HG03571 (cell line): Measurements from ENCODE around the gene PPM1F.

Source experiments
- ATAC-seq: cut with Tn5 transposase; IDR thresholded peaks from one replicate; pipeline ENCODE4 v1.9.1; 2021; ENCODE audit not compliant: unreplicated experiment

Gene PPM1F

DNA sequence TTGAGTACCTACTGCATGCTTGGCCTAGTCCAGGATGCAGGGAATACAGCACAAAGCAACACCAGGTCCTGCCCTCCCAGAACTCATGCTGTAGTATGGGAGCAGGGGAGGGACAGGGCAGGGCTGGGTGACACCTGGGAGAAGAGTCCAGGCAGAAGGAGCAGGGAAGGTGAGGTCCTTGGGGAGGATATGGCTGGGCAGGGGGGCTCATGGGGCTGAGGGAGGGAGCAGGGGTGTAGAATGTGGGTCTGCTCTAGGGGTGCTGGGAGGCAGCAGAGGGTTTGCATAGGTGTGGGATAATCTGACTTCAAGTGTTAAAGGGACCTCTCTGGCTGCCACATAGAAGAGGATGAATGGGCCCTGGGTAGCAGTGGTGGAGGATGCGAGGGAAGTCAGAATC, 25.2 kb upstream of the PPM1F start:
- ATAC-seq, result no peak

- ATAC-seq, result no peak
Measured at GRCh38 chr22:21975854-21976345, 23.3 kb upstream of the PPM1F start.

- no peak for ATAC-seq
Measured at GRCh38 chr22:21975273-21975672, 22.6 kb upstream of the PPM1F start.

GRCh38 chr22:21974058-21974649, 21.5 kb upstream of the PPM1F start:
- no peak for ATAC-seq

- ATAC-seq, result no peak
Measured at GRCh38 chr22:21972806-21973205, 20.2 kb upstream of the PPM1F start.

GRCh38 chr22:21972293-21972779, 19.7 kb upstream of the PPM1F start:
- ATAC-seq, result no peak

GRCh38 chr22:21971858-21972275, 19.2 kb upstream of the PPM1F start:
- no peak for ATAC-seq

DNA sequence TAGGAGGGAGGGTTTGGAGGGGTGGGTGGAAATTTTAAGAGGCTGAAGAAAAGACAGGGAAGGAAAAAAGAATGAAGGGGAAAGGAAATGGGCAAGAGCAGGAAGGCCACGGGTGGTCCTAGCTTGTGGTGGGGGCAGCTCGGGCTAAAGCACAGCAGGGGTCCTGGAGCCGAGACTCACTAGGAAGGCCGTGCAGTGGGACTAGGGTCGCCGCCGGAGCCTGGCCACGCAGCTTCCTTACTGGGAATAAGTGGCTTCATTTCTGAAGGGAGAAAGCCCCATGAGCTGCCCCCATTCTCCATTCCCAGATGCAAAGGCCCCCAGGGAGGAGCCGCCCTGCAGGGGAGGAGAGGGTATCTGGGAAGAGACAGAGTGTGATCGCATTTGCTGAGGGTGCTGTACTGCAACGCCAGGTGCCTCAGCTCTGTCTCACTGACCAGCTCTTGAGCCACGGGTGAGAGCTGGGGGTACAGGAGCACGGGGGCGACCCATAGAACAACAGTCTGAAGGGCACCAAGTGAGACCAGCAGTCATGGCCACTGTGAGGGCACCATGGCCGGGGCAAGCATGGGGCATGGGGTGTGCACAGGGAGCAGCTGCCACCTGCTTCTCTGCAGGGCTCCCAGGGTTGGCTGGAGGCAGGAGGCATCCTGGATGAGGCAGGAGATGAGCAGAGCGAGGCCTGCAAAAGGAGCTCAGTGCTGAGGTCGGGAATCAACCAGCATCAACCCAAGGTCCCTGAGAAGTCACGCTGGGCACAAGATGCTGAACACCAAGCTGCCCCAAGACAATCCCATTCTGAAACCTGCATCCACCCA, 18.4 kb upstream of the PPM1F start:
- ATAC-seq, result no peak

- ATAC-seq, result no peak
Measured at GRCh38 chr22:21970037-21970799, 17.6 kb upstream of the PPM1F start.

DNA sequence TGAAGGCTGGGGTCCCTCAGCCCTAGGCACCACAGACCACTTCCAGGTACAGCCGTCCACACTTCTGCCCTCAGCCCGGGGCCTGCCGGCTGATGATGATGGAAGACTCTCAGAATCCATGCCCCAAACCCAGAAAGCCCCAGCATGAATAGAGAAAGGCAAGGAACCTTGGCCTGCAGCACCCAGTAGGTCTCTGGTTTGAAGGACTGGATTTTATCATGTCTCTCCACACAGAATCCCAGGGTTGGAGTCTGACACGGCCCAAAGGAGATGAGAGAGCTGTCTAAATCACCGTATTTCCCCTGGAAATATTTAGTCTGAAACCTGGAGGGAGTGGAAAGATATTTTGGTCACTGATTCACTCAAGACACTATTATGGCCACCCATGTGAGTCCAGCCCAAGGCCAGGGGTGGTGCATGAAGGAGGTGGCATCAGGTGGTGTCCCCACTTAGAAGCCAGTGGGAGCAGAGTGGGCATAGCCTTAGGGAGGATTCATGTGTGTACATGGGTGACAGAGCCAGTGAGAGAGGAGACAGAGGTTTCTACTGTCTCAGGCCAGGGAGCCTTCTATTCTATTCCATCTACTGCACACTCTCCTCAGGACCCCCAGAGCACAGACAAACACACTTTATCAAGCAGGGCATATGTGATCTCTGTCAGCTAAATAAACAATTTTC, 15.9 kb upstream of the PPM1F start:
- ATAC-seq, result no peak

GRCh38 chr22:21967693-21968271, 15.1 kb upstream of the PPM1F start:
- no peak for ATAC-seq

DNA sequence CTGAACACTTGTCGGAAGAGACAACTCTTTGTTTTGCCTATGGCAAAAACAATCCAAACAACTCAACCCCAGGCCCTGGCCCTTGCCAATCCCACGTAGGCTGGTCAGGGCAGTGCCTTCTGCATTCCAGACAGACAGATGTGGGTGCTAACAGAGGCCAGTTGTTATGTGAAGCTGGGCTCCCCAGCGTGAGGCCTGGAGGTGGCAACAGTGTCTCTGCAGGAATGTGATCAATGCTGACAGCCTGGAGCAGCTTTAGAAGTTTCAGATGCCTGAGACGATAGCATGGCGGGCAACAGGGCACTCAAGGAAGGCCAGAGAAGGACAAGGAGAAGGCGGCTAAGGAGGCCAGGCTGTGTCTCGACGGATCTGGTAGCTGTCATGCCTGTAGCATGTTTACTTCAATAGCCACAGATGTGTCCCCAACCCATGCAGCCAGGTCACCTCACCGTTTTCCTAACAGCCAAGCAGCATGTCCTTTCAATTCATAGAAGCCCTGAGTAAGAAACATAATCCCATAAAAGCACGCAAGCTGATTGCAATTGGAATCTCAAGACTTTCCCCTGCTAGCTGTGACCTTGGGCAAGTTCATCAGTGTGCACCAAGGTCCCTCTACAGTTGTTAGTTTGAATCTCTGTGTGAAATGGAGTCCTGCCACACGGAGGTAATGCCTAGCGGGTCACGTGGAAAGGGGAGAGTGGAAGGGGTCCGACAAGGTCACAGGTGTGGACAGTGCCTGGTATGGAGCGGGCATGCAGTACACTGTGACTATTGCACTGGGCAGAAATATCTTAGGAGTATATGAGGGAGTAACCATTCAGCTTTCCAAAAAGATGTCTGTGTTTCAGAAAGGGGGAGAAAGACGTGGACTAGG, 14.2 kb upstream of the PPM1F start:
- no peak for ATAC-seq

GRCh38 chr22:21965762-21966288, 13.2 kb upstream of the PPM1F start:
- ATAC-seq, result no peak

- ATAC-seq, result no peak
Measured at GRCh38 chr22:21964918-21965484, 12.4 kb upstream of the PPM1F start.

GRCh38 chr22:21964234-21964633, 11.6 kb upstream of the PPM1F start:
- ATAC-seq, result no peak

DNA sequence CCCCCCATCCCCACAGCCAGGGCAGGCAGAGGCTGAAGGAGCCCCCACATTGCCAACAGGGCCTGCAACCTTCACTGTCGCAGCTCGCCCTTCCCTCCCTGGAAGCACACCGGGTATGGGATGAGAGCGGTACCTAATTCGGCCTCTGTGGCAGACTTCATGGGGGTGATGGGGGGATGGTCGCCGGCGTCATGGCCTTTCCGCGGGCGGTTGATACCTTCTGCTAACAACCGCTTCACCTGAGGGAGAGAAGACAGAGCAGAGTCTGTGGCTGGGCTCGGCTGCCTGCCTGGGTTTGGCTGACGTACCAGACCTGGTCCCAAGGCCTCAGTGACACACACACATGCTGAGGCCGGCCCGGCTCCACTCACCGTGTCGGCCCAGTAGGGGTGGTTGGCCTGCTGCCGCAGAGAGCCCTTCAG, 11.2 kb upstream of the PPM1F start:
- no peak for ATAC-seq

- ATAC-seq, result no peak
Measured at GRCh38 chr22:21963286-21963685, 10.6 kb upstream of the PPM1F start.

DNA sequence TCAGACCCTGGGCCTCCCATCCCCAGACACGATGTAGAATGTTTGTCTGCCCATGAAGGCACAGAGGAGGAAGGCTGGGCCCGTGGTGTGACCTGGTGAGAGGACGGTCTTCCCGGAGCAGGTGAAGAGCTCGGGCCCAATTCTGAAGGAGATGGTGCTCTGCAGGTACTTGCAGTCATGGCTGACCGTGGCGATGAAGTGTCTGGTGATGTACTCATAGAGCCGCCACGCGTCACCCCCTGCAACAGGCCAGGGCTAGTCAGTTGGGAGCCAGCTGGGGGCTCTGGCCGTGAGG, 10.0 kb upstream of the PPM1F start:
- ATAC-seq, result no peak

DNA sequence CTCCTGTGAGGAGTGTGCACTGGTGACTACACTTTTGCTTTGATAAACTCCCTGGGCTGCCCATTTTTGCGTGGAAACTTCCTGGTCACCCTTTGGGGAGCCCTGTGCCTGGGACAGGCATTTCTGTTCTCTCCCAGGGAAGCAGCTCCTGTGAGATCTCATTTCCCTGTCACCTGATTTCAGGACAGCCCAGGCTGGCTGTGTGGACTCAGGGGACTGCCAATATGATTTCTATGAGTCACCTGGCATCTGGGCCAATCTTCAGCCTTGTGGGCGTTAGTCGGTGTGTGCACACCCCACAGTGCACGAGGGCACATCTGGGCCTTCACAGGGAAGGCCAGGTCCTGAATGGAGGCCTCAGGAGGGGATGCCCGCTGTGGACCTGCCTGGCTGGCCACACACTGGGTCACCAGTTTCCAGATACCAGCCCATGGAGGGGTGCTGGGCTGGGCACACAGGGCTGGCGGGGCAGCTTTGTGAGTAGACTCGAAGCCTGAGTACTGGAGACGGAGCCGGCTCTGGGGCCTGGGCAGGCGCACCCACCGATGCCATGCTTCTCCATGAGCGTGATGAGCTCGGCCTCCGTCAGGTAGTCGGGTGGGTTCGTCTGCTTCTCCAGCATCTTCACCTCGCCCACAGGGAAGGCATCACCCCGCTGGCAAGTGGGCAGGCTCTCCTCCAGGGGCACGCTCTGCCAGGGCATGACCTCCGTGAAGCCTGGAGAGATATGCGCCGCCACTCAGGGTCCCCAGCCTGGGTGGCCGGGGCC, 9.4 kb upstream of the PPM1F start:
- ATAC-seq, result no peak
